Smooth muscle cell (in vitro differentiated cells): ENCODE data around the gene MYRFL. TPM values are rescaled to one million over a fixed set of nuclear protein-coding genes. Genes with fewer than 3 reads are reported as not detected.

Experiments used
- DNase-seq: peaks from one replicate; lab custom pipeline; 2025; ENCODE audit not compliant: unreplicated experiment; lab: John Stamatoyannopoulos, UW
- H2AFZ ChIP-seq: fragments of 200-600 bp; sonication (generic); 2 replicates; pipeline ENCODE4 v1.6.0; 2016; ENCODE audit warnings: antibody characterized with exemption, low read depth, mild to moderate bottlenecking
- H3F3A ChIP-seq: fragments of 200-600 bp; sonication (generic); 2 replicates; pipeline ENCODE4 v1.6.0; 2017; ENCODE audit warnings: antibody characterized with exemption, low read depth
- H3K27ac ChIP-seq: fragments of 200-600 bp; sonication (generic); 2 replicates; pipeline ENCODE4 v1.5.1; 2016; ENCODE audit warnings: low read depth, mild to moderate bottlenecking
- H3K27me3 ChIP-seq: fragments of 200-600 bp; sonication (generic); 2 replicates; pipeline ENCODE4 v1.6.1; 2016; ENCODE audit warnings: low read depth, mild to moderate bottlenecking
- H3K36me3 ChIP-seq: fragments of 200-600 bp; sonication (generic); 2 replicates; pipeline ENCODE4 v1.5.1; 2016; ENCODE audit warnings: low read depth
- H3K4me1 ChIP-seq: fragments of 200-600 bp; sonication (generic); 2 replicates; pipeline ENCODE4 v1.5.1; 2016; ENCODE audit warnings: low read depth
- H3K4me2 ChIP-seq: fragments of 200-600 bp; sonication (generic); 2 replicates; pipeline ENCODE4 v1.6.0; 2016; ENCODE audit warnings: mild to moderate bottlenecking
- H3K4me3 ChIP-seq: fragments of 200-600 bp; sonication (generic); 2 replicates; pipeline ENCODE4 v1.5.1; 2016; ENCODE audit warnings: mild to moderate bottlenecking
- H3K79me2 ChIP-seq: fragments of 200-600 bp; sonication (generic); 2 replicates; pipeline ENCODE4 v1.6.0; 2016; ENCODE audit warnings: low read depth, mild to moderate bottlenecking
- H3K9ac ChIP-seq: fragments of 200-600 bp; sonication (generic); 2 replicates; pipeline ENCODE4 v1.6.0; 2016; ENCODE audit warnings: low read depth
- H3K9me3 ChIP-seq: fragments of 200-600 bp; sonication (generic); replicated peaks from 2 replicates; pipeline ENCODE4 v1.5.1; 2016; ENCODE audit warnings: low read depth
- H4K20me1 ChIP-seq: fragments of 200-600 bp; sonication (generic); 2 replicates; pipeline ENCODE4 v1.6.0; 2016; ENCODE audit warnings: low read depth
- CTCF ChIP-seq: fragments of 200-600 bp; sonication (generic); IDR thresholded peaks from 2 replicates; pipeline ENCODE4 v1.5.1; 2017; ENCODE audit warnings: borderline replicate concordance, mild to moderate bottlenecking, antibody characterized with exemption; ENCODE audit not compliant: insufficient read depth, poor library complexity, severe bottlenecking
- WGBS: methylation state at CpG from one replicate; pipeline ENCODE4 v1.1.7; 2016; ENCODE audit warnings: low lambda C conversion rate; 5-methylcytosine and 5-hydroxymethylcytosine counted together
- polyA plus RNA-seq: library from polyadenylated mRNA; unstranded; fragments of >200 nt; fragmentation: Nextera tagmentation; extraction: Ambion mirVana; gene quantifications from 2 replicates; pipeline ENCODE4 v1.2.1, GENCODE V29; 2016
- total RNA-seq: library from RNA; depleted of rRNA; stranded (reverse); fragments of >200 nt; gene quantifications from 2 replicates; pipeline ENCODE4 v1.2.3, GENCODE V29; 2014

MYRFL gene
- total and polyA plus RNA-seq, 2 experiments from 2014 or later: not detected

- no peak overlapping the region for H3K9ac ChIP-seq
- no peaks in the 10 kb centered on the region for H3K27me3 ChIP-seq
- peaks cover 13% of the 10 kb centered on the region for H3K4me1 ChIP-seq
- 10% methylated on average over 2 of the region's 2 CpGs for WGBS
- no peaks in the 10 kb centered on the region for H3K9me3 ChIP-seq
- no peak for TF ChIP-seq CTCF
- no peak overlapping the region for H3K4me3 ChIP-seq
- H3K4me2 ChIP-seq: peak overlapping the region; percentile 73
- no peaks in the 10 kb centered on the region for H3F3A ChIP-seq
- H2AFZ ChIP-seq: peak overlapping the region; percentile 42
- no peaks in the 10 kb centered on the region for H4K20me1 ChIP-seq
- no peaks in the 10 kb centered on the region for H3K36me3 ChIP-seq
- H3K79me2 ChIP-seq: no peaks in the 10 kb centered on the region
- H3K27ac ChIP-seq: peak overlapping the region; percentile 77
- no peak for DNase-seq
These were observed 104.1 kb downstream of the MYRFL start for GRCh38 chr12:69929125-69929524.

- Histone ChIP-seq H3K9ac (no peak overlapping the region), H3K4me2 (peak overlapping the region; percentile 73), H3K27ac (peak overlapping the region; percentile 77), H3K4me1 (peaks cover 13% of the 10 kb centered on the region), H2AFZ (peak overlapping the region; percentile 42), H3F3A (no peaks in the 10 kb centered on the region), H3K36me3 (no peaks in the 10 kb centered on the region), H3K27me3 (no peaks in the 10 kb centered on the region), H4K20me1 (no peaks in the 10 kb centered on the region), H3K4me3 (no peak overlapping the region), H3K79me2 (no peaks in the 10 kb centered on the region), H3K9me3 (no peaks in the 10 kb centered on the region)
- no peak for DNase-seq
- 5% methylated on average over 3 of the region's 3 CpGs for WGBS
- TF ChIP-seq CTCF: no peak
These were observed 104.5 kb downstream of the MYRFL start for GRCh38 chr12:69929531-69929930.

- no peak overlapping the region for H2AFZ ChIP-seq
- no peak for DNase-seq
- TF ChIP-seq CTCF: no peak
These were observed 106.5 kb downstream of the MYRFL start for GRCh38 chr12:69931569-69931968.

GRCh38 chr12:69932154-69932553 is 107.1 kb downstream of the MYRFL start:
- Histone ChIP-seq H3K36me3 (no peaks in the 10 kb centered on the region), H3K4me1 (peaks cover 17% of the 10 kb centered on the region), H3K4me3 (no peak overlapping the region), H3K27ac (no peak overlapping the region), H3K4me2 (no peak overlapping the region), H4K20me1 (no peaks in the 10 kb centered on the region), H2AFZ (peak overlapping the region; percentile 70), H3K79me2 (no peaks in the 10 kb centered on the region), H3K27me3 (no peaks in the 10 kb centered on the region), H3K9ac (no peak overlapping the region), H3F3A (no peaks in the 10 kb centered on the region), H3K9me3 (no peaks in the 10 kb centered on the region)
- 11% methylated on average over 2 of the region's 2 CpGs for WGBS
- no peak for TF ChIP-seq CTCF
- DNase-seq: no peak

More at GRCh38 chr12:69931569-69931968, 106.5 kb downstream of the MYRFL start:
- no peak overlapping the region for H3K27ac ChIP-seq
- 39% methylated on average over 2 of the region's 2 CpGs for WGBS
- H3K4me1 ChIP-seq: peaks cover 17% of the 10 kb centered on the region
- no peak overlapping the region for H3K4me3 ChIP-seq
- no peaks in the 10 kb centered on the region for H3K9me3 ChIP-seq
- H3K27me3 ChIP-seq: no peaks in the 10 kb centered on the region
- no peaks in the 10 kb centered on the region for H4K20me1 ChIP-seq
- no peak overlapping the region for H3K9ac ChIP-seq
- no peaks in the 10 kb centered on the region for H3F3A ChIP-seq
- H3K4me2 ChIP-seq: peak overlapping the region; percentile 23
- H3K36me3 ChIP-seq: no peaks in the 10 kb centered on the region
- no peaks in the 10 kb centered on the region for H3K79me2 ChIP-seq
